ENCODE results near the gene FSTL5. TPM values are rescaled to one million over a fixed set of nuclear protein-coding genes. Genes with fewer than 3 reads are reported as not detected.

Gene FSTL5
- total and polyA plus RNA-seq, 9 of the 15 experiments (the other 6 are each of a cell fraction or from before 2014, with no cell fraction given) = 0.09 to 3.1 (median 0.50) TPM; not detected in 1

GRCh38 chr4:162139412-162139811 is 24.4 kb downstream of the FSTL5 start:
- Histone ChIP-seq H3K27ac (ENCODE audit: extremely low read depth, low read depth, low read length) (no peak overlapping the region), H3K9me1 (ENCODE audit: control insufficient read depth, insufficient read depth, low read length) (no peaks in the 10 kb centered on the region), H3K9ac (ENCODE audit: insufficient read depth in 1 of 2, low read depth in 2 of 2, low read length in 2 of 2) (no peak overlapping the region), H3K4me1 (replicated peaks in 1 of 2; ENCODE audit: control insufficient read depth in 2 of 2, insufficient read depth in 2 of 2, low read length in 2 of 2) (no peaks in the 10 kb centered on the region), H3K4me3 (no peak overlapping the region), H3K36me3 (ENCODE audit: control insufficient read depth, insufficient read depth, low read length) (no peaks in the 10 kb centered on the region), H3K27me3 (ENCODE audit: control insufficient read depth in 2 of 2, insufficient read depth in 2 of 2, low read length in 2 of 2) (no peaks in the 10 kb centered on the region), H2AFZ (ENCODE audit: low read depth, low read length) (no peak overlapping the region), H3K4me2 (ENCODE audit: insufficient read depth, low read length) (no peak overlapping the region), H3K9me3 (replicated peaks; ENCODE audit: control insufficient read depth, insufficient read depth, low read depth, low read length) (no peaks in the 10 kb centered on the region), H3K79me2 (ENCODE audit: control insufficient read depth, insufficient read depth, low read length) (no peaks in the 10 kb centered on the region), H4K20me1 (replicated peaks; ENCODE audit: control insufficient read depth, insufficient read depth, low read length) (no peaks in the 10 kb centered on the region)
- intact Hi-C loops (cut with micrococcal nuclease) (no loop called here), in situ Hi-C loops (cut with MboI) (no loop called here)
- TF ChIP-seq SRF (CRISPR knock-in tag; IDR thresholded peaks at IDR 0.05) (no peak), ZNF143 (CRISPR knock-in tag; IDR thresholded peaks at IDR 0.05) (no peak), USF1 (CRISPR knock-in tag; IDR thresholded peaks at IDR 0.05) (no peak), ELK3 (CRISPR knock-in tag; IDR thresholded peaks at IDR 0.05) (no peak)
- WGBS (ENCODE audit: insufficient coverage, low coverage, missing lambda C conversion rate) = no CpG with 5 or more reads among the region's 2 CpGs
- BruUV-seq (replicated peaks) = no TSS peak
- POLR2A ChIA-PET = no interaction called here
- CTCF ChIA-PET (ENCODE audit: low intra/inter-chr PET ratio) = no interaction called here
- ATAC-seq (no peak), DNase-seq (ENCODE audit: extremely low read depth in 1 of 4, low spot score in 3 of 4) (no peak), FAIRE-seq (no peak)

- no peak for ATAC-seq
- Histone ChIP-seq H3K9me3 (replicated peaks; ENCODE audit: control insufficient read depth, insufficient read depth, low read depth, low read length) (no peaks in the 10 kb centered on the region), H3K9me1 (ENCODE audit: control insufficient read depth, insufficient read depth, low read length) (no peaks in the 10 kb centered on the region), H3K27ac (ENCODE audit: extremely low read depth, low read depth, low read length) (no peak overlapping the region), H3K4me3 (no peak overlapping the region), H3K27me3 (ENCODE audit: control insufficient read depth in 2 of 2, insufficient read depth in 2 of 2, low read length in 2 of 2) (no peaks in the 10 kb centered on the region), H4K20me1 (replicated peaks; ENCODE audit: control insufficient read depth, insufficient read depth, low read length) (no peaks in the 10 kb centered on the region), H2AFZ (ENCODE audit: low read depth, low read length) (no peak overlapping the region), H3K79me2 (ENCODE audit: control insufficient read depth, insufficient read depth, low read length) (no peaks in the 10 kb centered on the region), H3K4me2 (ENCODE audit: insufficient read depth, low read length) (no peak overlapping the region), H3K4me1 (replicated peaks in 1 of 2; ENCODE audit: control insufficient read depth in 2 of 2, insufficient read depth in 2 of 2, low read length in 2 of 2) (no peaks in the 10 kb centered on the region), H3K36me3 (ENCODE audit: control insufficient read depth, insufficient read depth, low read length) (no peaks in the 10 kb centered on the region), H3K9ac (ENCODE audit: insufficient read depth in 1 of 2, low read depth in 2 of 2, low read length in 2 of 2) (no peak overlapping the region)
- no peak for DNase-seq (ENCODE audit: extremely low read depth in 1 of 4, low spot score in 3 of 4)
- in situ Hi-C loops (cut with MboI) (no loop called here), intact Hi-C loops (cut with micrococcal nuclease) (no loop called here)
- no TSS peak for BruUV-seq (replicated peaks)
- POLR2A ChIA-PET = no interaction called here
- no peak for FAIRE-seq
- CTCF ChIA-PET (ENCODE audit: low intra/inter-chr PET ratio) = no interaction called here
- WGBS (ENCODE audit: insufficient coverage, low coverage, missing lambda C conversion rate) = no CpG with 5 or more reads among the region's 2 CpGs
- no peak for TF ChIP-seq ZNF3 (CRISPR knock-in tag; IDR thresholded peaks at IDR 0.05)
- TF ChIP-seq RBFOX2 (IDR thresholded peaks at IDR 0.05; ENCODE audit: low read depth, low read length) = no peak
- no peak for TF ChIP-seq KDM2B (CRISPR knock-in tag; IDR thresholded peaks at IDR 0.05)
Measured at GRCh38 chr4:162131256-162131655, 32.5 kb downstream of the FSTL5 start.
